ENCODE data around the gene BACE2.

GRCh38 chr21:41269535-41269934, 101.6 kb downstream of the BACE2 start:
- no peak for TF ChIP-seq CTCF (conservative IDR thresholded peaks at IDR 0.05)
- no peak for TF ChIP-seq ZFX (IDR thresholded peaks at IDR 0.05)
